ENCODE measurements around the gene C5orf15.

DNA sequence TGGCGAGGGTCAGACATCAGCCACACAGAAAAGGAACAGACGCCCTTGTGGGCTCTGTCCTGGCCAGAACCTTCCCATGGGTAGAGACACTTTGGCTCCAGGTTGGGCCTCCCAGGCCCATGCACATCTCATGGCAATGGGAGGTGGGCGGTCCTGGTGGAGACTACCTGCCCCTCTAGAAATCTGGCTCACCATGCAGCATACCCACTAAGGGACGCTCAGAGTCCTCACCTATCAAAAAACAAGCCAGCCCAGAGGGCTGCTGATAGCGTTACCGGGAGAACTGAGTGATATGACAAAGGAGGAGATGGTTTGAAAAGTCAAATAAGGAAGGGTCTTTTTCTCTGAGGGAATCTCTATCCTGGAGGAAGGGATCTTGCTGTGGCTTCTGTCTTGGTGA is 62.1 kb downstream of the C5orf15 start:
- TF ChIP-seq, protein P1, sequence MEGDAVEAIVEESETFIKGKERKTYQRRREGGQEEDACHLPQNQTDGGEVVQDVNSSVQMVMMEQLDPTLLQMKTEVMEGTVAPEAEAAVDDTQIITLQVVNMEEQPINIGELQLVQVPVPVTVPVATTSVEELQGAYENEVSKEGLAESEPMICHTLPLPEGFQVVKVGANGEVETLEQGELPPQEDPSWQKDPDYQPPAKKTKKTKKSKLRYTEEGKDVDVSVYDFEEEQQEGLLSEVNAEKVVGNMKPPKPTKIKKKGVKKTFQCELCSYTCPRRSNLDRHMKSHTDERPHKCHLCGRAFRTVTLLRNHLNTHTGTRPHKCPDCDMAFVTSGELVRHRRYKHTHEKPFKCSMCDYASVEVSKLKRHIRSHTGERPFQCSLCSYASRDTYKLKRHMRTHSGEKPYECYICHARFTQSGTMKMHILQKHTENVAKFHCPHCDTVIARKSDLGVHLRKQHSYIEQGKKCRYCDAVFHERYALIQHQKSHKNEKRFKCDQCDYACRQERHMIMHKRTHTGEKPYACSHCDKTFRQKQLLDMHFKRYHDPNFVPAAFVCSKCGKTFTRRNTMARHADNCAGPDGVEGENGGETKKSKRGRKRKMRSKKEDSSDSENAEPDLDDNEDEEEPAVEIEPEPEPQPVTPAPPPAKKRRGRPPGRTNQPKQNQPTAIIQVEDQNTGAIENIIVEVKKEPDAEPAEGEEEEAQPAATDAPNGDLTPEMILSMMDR (conservative IDR thresholded peaks at IDR 0.05) = no peak
- no peak for TF ChIP-seq ZFX (IDR thresholded peaks at IDR 0.05)
